K562 treated with DMSO at 1 percent for 12 hours (cell line): Measurements from ENCODE around the gene FBXO5. TPM values are rescaled to one million over a fixed set of nuclear protein-coding genes. Genes with fewer than 3 reads are reported as not detected.

Experiments used
- total RNA-seq: library from RNA; unstranded; fragments of 300-600 nt; gene quantifications from 2 replicates; pipeline ENCODE4 v1.2.3, GENCODE V29; 2022; ENCODE audit not compliant: insufficient read depth

Gene FBXO5
- total RNA-seq: 14.4 and 34.1 TPM in 2 replicates

DNA sequence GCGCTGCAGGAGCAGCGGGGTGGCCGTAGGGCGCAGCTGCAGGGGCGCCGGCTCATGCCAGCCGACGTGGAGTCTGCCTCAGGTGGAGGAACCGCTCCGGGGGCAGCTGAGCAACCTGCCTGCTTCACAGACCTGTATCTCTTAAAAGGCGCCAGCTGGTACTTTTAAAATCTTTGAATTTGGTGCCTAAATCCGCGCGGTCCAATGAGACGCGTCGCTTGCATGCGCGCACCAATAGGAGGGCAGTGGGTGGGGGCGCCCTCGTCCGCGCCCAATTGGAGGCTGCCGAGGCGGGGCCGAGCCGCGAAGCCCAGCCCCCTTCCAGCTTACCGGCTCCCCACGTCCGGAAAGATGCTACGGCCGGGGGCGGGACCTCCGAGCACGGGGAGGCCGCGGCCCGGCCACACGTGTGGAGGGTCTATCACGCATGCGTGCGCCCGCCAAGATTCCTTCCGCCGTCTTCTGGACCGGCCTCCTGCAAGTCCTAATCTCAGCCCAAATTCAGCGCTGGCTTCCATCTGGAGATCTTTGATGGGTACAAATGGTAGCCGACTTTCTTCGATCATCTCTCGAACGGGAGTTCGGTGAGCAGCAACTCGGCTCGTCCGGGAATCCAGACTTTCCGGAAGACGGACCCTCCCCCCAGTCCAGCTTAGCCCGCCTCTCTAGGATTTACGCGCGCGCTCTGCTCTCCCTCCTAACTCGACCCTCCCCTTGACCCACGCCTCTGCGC is at the start of gene FBXO5:
Gene FBXO5 (minus strand): TSS at position 138 of the 733 bp plus-strand sequence. CDS start 82 bp downstream, at position 56.

DNA sequence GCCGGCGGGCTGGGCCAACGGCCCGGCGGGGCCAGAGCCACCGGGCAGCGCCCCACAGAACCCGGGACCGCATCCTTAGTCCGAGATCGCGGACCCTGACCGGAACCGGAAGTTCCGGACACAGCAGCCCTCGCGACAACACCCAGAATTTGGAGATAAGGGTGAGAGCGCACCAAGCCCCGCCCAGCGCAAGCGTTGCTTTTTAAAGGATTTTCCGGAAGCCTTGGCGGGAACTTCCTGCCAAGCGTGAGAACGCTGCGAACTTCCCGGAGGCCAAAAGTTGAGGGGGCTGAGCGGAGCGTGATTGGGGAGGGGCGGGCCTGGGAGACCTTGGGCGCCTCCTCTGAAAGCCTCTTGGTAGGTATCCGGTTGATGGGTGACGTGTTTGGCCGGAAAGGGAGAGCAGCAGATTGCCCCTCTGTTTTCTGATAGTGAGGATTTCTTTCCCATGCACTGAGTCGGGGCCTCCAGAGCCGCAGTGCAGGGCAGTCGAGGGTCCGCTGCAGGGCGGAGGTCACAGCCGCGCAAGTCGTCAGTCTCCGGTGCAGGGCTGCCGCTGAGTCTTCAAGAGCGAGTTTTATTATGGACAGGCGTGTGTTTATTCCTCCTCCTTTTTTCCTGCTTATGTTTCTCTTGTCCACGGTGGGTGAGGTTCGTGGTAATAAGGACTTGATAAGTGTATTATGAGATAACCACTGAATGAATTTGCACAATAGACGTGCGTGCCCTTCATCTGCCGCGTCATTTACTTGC is 19.9 kb upstream of the FBXO5 start, which contains the start of gene MTRF1L:
Gene MTRF1L (minus strand): TSS at position 97 of the 753 bp plus-strand sequence. CDS start 24 bp downstream, at position 73.

Other genes starting within 250 kb of the FBXO5 start
- not detected in 2 replicates for gene VIP, start 232.2 kb downstream of the FBXO5 start, total RNA-seq
- gene MTRF1L, start 19.7 kb upstream of the FBXO5 start, total RNA-seq: 6.2 and 19.7 TPM in 2 replicates
- gene RGS17, start 148.2 kb upstream of the FBXO5 start, total RNA-seq: not detected in 2 replicates